Kidney epithelial cell (primary cell): ENCODE results near the gene REEP1. TPM values are rescaled to one million over a fixed set of nuclear protein-coding genes. Genes with fewer than 3 reads are reported as not detected.

Experiments
- DNase-seq: peaks from one replicate; pipeline ENCODE4 v3.0.0-alpha.2; 2010; ENCODE audit warnings: low read depth
- H3K27me3 ChIP-seq: 2 replicates; pipeline ENCODE4 v1.6.0; 2011; ENCODE audit warnings: low read length; ENCODE audit not compliant: control insufficient read depth, insufficient read depth
- H3K36me3 ChIP-seq: 2 replicates; pipeline ENCODE4 v1.5.1; 2011; ENCODE audit warnings: low read length; ENCODE audit not compliant: control insufficient read depth, insufficient read depth
- H3K4me3 ChIP-seq: 2 replicates; pipeline ENCODE4 v1.5.1; 2011; ENCODE audit warnings: low read depth, mild to moderate bottlenecking, control low read depth, low read length
- total RNA-seq: library from RNA; depleted of rRNA; stranded (reverse); fragments of >200 nt; gene quantifications from 2 replicates; pipeline ENCODE4 v1.2.3, GENCODE V29; 2015
- TF ChIP-seq, protein P1 (sequence below): IDR thresholded peaks from 2 replicates; pipeline ENCODE4 v1.5.1; 2011; ENCODE audit warnings: mild to moderate bottlenecking, moderate library complexity, low read length, control low read depth, inconsistent platforms; ENCODE audit not compliant: insufficient read depth, poor library complexity, severe bottlenecking

REEP1 gene
- total RNA-seq, 1 donor from 2014 or later = 1.3 TPM

DNA sequence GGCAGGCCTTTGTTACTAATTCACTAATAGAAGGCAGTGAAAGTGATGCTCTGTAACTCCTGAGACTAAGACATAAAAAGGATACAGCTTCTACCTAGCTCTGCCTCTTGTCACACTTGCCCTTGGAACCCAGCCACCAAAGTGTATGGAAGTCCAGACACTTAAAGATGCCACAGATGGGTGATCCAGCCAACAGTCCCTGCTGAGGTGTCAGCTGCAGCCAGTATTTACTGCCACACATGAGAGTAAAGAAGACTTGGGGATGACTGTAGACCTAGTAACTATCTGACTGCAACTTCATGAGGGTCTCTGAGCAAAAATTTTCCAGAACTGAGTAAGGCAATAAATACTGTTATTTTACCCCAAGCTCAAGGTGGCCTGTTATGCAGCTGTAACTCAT is 151.0 kb downstream of the REEP1 start:
- DNase-seq = no peak

DNA sequence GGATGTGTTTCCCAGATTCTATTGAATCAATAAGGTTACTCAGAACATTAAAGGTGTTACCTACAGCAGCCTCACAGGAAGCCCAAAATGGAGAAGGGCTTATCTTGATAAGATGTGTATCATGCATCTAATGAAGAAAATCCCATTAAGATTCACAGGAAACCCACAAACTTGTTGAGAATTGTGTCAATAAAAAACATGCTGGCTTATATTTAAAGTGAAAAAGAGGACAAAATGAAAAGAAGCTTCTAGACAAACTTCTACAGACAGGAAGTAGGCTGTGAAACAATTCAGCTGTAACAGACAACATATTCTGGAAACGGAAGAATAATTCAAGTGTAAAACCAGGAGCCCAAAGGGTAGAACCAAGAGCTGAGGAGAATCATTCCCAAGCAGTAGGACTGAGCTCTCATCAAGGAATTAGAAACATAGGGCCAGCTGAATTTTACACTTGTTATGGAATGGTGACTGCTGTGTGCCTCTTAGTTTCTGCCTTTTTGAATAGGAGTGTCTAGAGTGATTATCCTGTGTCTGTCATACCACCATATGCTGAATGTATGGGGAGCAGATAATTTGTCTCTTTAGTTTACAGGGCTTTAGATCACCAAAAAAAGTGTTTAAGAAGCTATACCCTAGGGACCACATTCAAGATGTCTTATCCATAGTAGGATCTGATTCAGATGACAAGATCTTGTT is 151.8 kb downstream of the REEP1 start:
- TF ChIP-seq, protein P1, sequence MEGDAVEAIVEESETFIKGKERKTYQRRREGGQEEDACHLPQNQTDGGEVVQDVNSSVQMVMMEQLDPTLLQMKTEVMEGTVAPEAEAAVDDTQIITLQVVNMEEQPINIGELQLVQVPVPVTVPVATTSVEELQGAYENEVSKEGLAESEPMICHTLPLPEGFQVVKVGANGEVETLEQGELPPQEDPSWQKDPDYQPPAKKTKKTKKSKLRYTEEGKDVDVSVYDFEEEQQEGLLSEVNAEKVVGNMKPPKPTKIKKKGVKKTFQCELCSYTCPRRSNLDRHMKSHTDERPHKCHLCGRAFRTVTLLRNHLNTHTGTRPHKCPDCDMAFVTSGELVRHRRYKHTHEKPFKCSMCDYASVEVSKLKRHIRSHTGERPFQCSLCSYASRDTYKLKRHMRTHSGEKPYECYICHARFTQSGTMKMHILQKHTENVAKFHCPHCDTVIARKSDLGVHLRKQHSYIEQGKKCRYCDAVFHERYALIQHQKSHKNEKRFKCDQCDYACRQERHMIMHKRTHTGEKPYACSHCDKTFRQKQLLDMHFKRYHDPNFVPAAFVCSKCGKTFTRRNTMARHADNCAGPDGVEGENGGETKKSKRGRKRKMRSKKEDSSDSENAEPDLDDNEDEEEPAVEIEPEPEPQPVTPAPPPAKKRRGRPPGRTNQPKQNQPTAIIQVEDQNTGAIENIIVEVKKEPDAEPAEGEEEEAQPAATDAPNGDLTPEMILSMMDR = no peak
- H3K27me3 ChIP-seq = no peaks in the 10 kb centered on the region
- H3K4me3 ChIP-seq = no peak overlapping the region
- no peak for DNase-seq
- no peaks in the 10 kb centered on the region for H3K36me3 ChIP-seq

More for the DNA sequence above, 151.0 kb downstream of the REEP1 start:
- Histone ChIP-seq H3K4me3 (no peak overlapping the region), H3K27me3 (no peaks in the 10 kb centered on the region), H3K36me3 (no peaks in the 10 kb centered on the region)
- TF ChIP-seq, protein P1 = no peak

DNA sequence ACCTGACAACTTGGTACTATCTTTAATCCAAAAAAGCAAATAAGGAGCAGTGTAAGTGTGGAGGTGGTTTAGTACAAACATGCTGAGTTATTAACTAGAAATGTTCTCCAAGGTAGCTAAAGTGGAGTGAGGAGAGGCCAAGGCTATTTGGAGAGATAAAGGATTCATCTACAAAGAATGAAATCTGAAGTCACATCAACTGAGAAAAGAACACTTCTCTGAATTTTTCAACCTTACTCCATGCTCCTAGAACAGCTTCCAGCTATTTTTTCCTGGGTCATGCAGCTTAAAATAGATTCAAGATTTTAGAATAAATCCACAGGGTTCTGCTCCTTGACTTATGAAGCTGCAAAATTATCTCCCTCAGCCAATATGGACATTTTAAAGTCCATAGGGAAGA is 160.8 kb downstream of the REEP1 start:
- TF ChIP-seq, protein P1 = no peak
- no peak overlapping the region for H3K4me3 ChIP-seq
- peaks cover 2% of the 10 kb centered on the region for H3K36me3 ChIP-seq
- H3K27me3 ChIP-seq = no peaks in the 10 kb centered on the region
- DNase-seq = no peak

DNA sequence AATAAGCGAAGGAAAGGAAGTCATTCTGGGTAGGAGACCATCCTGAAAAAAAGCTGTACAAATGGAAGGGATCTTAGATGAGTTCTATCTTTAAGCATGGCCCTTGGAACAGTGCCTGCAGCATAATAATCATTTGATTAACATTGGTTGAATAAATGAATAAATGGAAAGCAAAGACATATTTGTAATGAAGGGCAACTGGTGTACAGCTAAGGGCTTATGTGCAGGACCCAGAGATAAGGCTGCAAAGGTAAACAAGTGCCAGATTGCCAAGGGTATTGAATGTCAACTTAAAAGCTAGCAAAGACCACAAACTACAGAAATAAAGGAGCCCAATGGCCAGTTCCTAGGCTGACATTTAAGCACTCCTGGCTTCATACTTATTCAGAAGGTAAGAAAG is 161.6 kb downstream of the REEP1 start:
- no peaks in the 10 kb centered on the region for H3K27me3 ChIP-seq
- TF ChIP-seq, protein P1 = no peak
- no peak for DNase-seq
- peaks cover 2% of the 10 kb centered on the region for H3K36me3 ChIP-seq
- no peak overlapping the region for H3K4me3 ChIP-seq

DNA sequence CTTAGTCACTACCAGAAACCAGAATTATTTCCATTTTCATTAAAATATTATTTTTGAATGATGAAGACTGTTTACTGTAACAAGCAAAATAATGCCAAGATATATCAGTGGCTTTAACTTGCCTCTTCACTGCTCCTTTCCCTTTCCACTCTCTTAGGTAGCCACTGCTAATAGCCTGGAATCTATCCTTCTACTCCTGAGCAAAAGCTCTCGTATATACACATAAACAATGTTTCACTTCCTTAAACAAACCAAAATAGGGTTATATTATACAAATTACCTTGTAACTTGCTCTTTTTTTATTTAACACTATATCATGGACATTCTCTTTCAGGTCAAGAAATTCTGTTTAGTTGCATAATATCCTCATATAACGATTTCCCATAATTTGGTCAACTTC is 163.0 kb downstream of the REEP1 start:
- TF ChIP-seq, protein P1 = no peak
- H3K36me3 ChIP-seq = peaks cover 2% of the 10 kb centered on the region

DNA sequence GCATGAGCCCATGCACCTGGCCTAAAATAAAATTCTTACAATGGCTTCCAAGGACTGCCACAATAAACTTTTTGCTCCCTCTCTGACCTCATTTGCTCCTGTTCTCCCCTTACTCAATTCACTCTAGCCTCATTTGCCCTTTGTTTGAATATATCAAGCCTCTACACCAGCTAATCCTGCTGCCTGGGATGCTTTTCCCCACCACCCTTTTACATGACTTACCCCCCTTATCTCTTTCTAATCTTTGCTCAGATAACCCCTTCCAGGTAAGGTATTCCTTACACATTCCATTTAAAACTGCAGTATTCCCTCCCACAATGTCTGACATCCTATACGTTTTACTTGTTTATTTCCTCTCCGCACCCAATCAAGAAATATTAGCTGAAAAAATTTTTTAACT is 164.8 kb downstream of the REEP1 start:
- no peak overlapping the region for H3K4me3 ChIP-seq
- no peaks in the 10 kb centered on the region for H3K27me3 ChIP-seq
- DNase-seq = no peak
- TF ChIP-seq, protein P1 = no peak
- peaks cover 2% of the 10 kb centered on the region for H3K36me3 ChIP-seq

More for the DNA sequence above, 163.0 kb downstream of the REEP1 start:
- Histone ChIP-seq H3K4me3 (no peak overlapping the region), H3K27me3 (no peaks in the 10 kb centered on the region)
- no peak for DNase-seq
